H1 (cell line): ENCODE measurements around the gene RNASE9.
"Not testable (repeated sequence)": the region's sequence is repeated elsewhere in the genome, so short reads cannot be mapped to it uniquely, and the experiment has no call there.

Experiments
- ATF3 ChIP-seq: IDR thresholded peaks from 2 replicates; pipeline ENCODE4 v1.6.1; 2011; ENCODE audit warnings: low read depth, mild to moderate bottlenecking, low read length; ENCODE audit not compliant: insufficient read depth
- BRCA1 ChIP-seq: IDR thresholded peaks from 2 replicates; pipeline ENCODE4 v1.6.1; 2012; ENCODE audit warnings: low read depth, low read length, improper control_type of control experiment
- CBX8 ChIP-seq: fragments of 300-800, 300-1000 bp; sonication (generic); IDR thresholded peaks from 2 replicates; pipeline ENCODE4 v1.7.1; 2016; ENCODE audit warnings: low read depth, low read length, borderline replicate concordance
- CTCF ChIP-seq, 3 experiments: IDR thresholded peaks; 1 replicate in 2 of 3; 2 replicates in 1 of 3; pipeline versions ENCODE4 v1.5.1 to v1.6.1; 2011; ENCODE audit warnings: low read length in 3 of 3, mild to moderate bottlenecking in 3 of 3, inconsistent platforms in 2 of 3, low read depth in 1 of 3, moderate library complexity in 1 of 3; ENCODE audit not compliant: insufficient read depth in 1 of 3; ENCODE audit errors: control extremely low read depth in 1 of 3
- EP300 ChIP-seq, 2 experiments: IDR thresholded peaks; 1 replicate in 1 of 2; 2 replicates in 1 of 2; pipeline ENCODE4 v1.6.1; 2011 to 2012; ENCODE audit warnings: low read depth in 2 of 2, low read length in 2 of 2, mild to moderate bottlenecking in 2 of 2, borderline replicate concordance in 1 of 2, inconsistent platforms in 1 of 2, moderate library complexity in 1 of 2
- EZH2 ChIP-seq: fragments of 200-600 bp; sonication (generic); IDR thresholded peaks from 2 replicates; pipeline ENCODE4 v1.7.1; 2012; ENCODE audit warnings: low read depth, mild to moderate bottlenecking, moderate library complexity, low read length, inconsistent platforms; ENCODE audit not compliant: severe bottlenecking
- NANOG ChIP-seq: IDR thresholded peaks from 2 replicates; pipeline ENCODE4 v1.6.1; 2011; ENCODE audit warnings: low read length, low read depth, mild to moderate bottlenecking, inconsistent platforms; ENCODE audit not compliant: insufficient read depth, poor library complexity, severe bottlenecking
- NRF1 ChIP-seq: IDR thresholded peaks from 2 replicates; pipeline ENCODE4 v1.6.1; 2011; ENCODE audit warnings: mild to moderate bottlenecking, low read depth, low read length, improper control_type of control experiment
- POLR2A ChIP-seq, 2 experiments: IDR thresholded peaks; 1 replicate in 1 of 2; 2 replicates in 1 of 2; pipeline ENCODE4 v1.6.1; 2011; ENCODE audit warnings: low read depth in 2 of 2, low read length in 2 of 2, mild to moderate bottlenecking in 2 of 2; ENCODE audit errors: control extremely low read depth in 1 of 2

- not testable (repeated sequence) for TF ChIP-seq EP300 (IDR thresholded peaks at IDR 0.05; ENCODE audit: borderline replicate concordance in 1 of 2, low read depth in 2 of 2, low read length in 2 of 2); EZH2; NRF1; CTCF (IDR thresholded peaks at IDR 0.05; ENCODE audit: control extremely low read depth in 1 of 3, insufficient read depth in 1 of 3, low read depth in 1 of 3, low read length in 3 of 3); POLR2A (IDR thresholded peaks at IDR 0.05; ENCODE audit: control extremely low read depth in 1 of 2, low read depth in 2 of 2, low read length in 2 of 2); BRCA1; NANOG; ATF3; CBX8
These were observed 54.6 kb downstream of the RNASE9 start for GRCh38 chr14:20506276-20506675.
